ENCODE data around the gene AFAP1L2.

- TF ChIP-seq CTCF (IDR thresholded peaks at IDR 0.05), result no peak
- no peak for TF ChIP-seq POLR2A (IDR thresholded peaks at IDR 0.05)
These were observed 24.2 kb downstream of the AFAP1L2 start for GRCh38 chr10:114380060-114380459.

Measured in body of pancreas (tissue), 4 donors.